Measurements from ENCODE around the gene THSD4. TPM values are rescaled to one million over a fixed set of nuclear protein-coding genes. Genes with fewer than 3 reads are reported as not detected.

THSD4 gene
- total and polyA plus RNA-seq, 2 of the 4 experiments (the other 2 are of a cell fraction): 25.5 to 31.1 TPM

DNA sequence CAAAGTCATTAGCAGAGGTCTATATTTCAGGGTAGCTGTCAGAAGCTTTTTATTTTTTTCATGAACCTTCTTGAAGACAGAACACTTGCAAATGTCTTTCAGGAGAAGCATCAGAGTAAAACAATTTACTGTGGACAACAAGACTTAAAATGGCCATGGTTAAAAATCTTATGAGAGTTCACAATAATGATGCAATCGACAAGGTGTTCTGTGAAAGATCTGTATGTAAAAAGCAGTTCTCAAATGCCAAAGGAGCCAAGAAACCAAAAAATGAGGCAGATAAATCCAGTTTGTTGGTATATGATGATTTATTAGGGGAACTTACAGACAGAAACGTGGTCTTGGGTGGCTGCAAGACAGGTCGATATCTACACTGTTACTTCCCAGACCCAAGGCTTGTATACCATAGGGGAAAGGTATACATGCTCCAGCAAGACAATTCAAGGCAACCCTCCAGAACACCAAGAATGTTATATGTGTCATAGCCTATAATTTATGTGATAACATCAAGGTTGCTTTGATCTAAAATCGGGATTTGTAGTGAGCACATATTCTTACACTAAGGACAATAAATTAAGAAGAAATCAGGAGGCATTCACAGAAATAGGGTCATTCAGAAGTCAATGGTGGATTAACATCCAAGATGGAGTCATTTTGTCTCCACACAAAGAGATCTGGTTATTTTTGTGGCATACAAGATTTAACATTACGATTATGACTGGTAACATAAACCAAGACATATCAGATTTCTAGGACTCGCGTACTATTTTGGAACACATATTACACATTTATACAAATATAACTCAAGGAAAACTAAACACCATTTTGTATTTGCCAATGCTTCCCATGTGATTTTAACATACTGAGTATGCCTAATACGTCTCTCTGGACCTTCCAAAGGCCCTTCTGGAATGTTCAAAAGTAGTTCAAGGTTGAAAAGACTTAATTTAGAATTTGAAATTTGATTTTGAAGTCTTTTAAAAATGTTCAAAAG, 316.4 kb downstream of the THSD4 start:
- Histone ChIP-seq H2BK5ac (ENCODE audit: low read depth, low read length, poor library complexity, severe bottlenecking) (no peak overlapping the region), H3K9me1 (ENCODE audit: insufficient read depth, low read length) (0 out of 2 replicates have a peak, but pooled peaks cover 3% of the 10 kb centered on the region), H3K9ac (ENCODE audit: low read depth, low read length) (no peak overlapping the region), H2BK20ac (ENCODE audit: low read depth, low read length) (peak overlapping the region; percentile 10; the same call in 1 of the 2 replicates), H2AK9ac (replicated peaks; ENCODE audit: low read depth, low read length, poor library complexity) (no peak overlapping the region), H3K27ac (ENCODE audit: insufficient read depth, low read length) (no peak overlapping the region), H4K8ac (ENCODE audit: low read depth in 2 of 2, low read length in 2 of 2) (0 out of 4 replicates have a peak overlapping the region, but pooled peaks of 1 of the 2 experiments have one; percentile 25), H3K4me2 (ENCODE audit: low read depth, low read length) (no peak overlapping the region), H3K14ac (replicated peaks; ENCODE audit: low read depth, low read length) (no peak overlapping the region), H3K4me3 (ENCODE audit: insufficient read depth, low read depth, low read length) (no peak overlapping the region), H3K27me3 (ENCODE audit: control insufficient read depth, insufficient read depth, low read length) (no peaks in the 10 kb centered on the region), H2AK5ac (ENCODE audit: low read depth, low read length) (no peak overlapping the region), H3K79me1 (ENCODE audit: low read depth in 1 of 2, low read length in 2 of 2) (peaks cover 0 to 4% of the 10 kb centered on the region in 2 experiments; a peak in 1 of 4 replicates), H2AFZ (replicated peaks; ENCODE audit: low read length, poor library complexity) (no peak overlapping the region), H3K36me3 (ENCODE audit: control insufficient read depth, insufficient read depth, low read length) (no peaks in the 10 kb centered on the region), H2BK15ac (ENCODE audit: low read depth, low read length) (0 out of 3 replicates have a peak overlapping the region, but pooled peaks have one; percentile 21), H2BK120ac (ENCODE audit: low read depth, low read length) (no peak overlapping the region), H4K91ac (ENCODE audit: insufficient read depth, low read depth, low read length) (no peak overlapping the region), H3K56ac (ENCODE audit: extremely low read depth, insufficient read depth, low read length) (no peak overlapping the region), H3K9me3 (ENCODE audit: control insufficient read depth, insufficient read depth, low read length) (no peaks in the 10 kb centered on the region), H3K4ac (ENCODE audit: low read depth, low read length) (no peak overlapping the region), H3K4me1 (ENCODE audit: control insufficient read depth, insufficient read depth, low read length) (no peaks in the 10 kb centered on the region; the same call in 1 of the 2 replicates), H3K23ac (ENCODE audit: low read depth, low read length) (no peak overlapping the region), H4K20me1 (ENCODE audit: insufficient read depth, low read length) (no peaks in the 10 kb centered on the region), H4K5ac (ENCODE audit: low read depth, low read length) (no peak overlapping the region), H3K18ac (ENCODE audit: low read depth, low read length) (no peak overlapping the region)
- TF ChIP-seq RAD21 (IDR thresholded peaks at IDR 0.05; ENCODE audit: low read length): no peak
- no peak for TF ChIP-seq NFE2L2 (IDR thresholded peaks at IDR 0.05; ENCODE audit: low read depth, low read length)
- TF ChIP-seq MAZ (IDR thresholded peaks at IDR 0.05; ENCODE audit: borderline replicate concordance, low read depth, low read length): no peak
- no peak for TF ChIP-seq POLR2A (IDR thresholded peaks at IDR 0.05; ENCODE audit: low read depth, low read length)
- TF ChIP-seq RFX5 (IDR thresholded peaks at IDR 0.05; ENCODE audit: low read depth, low read length): no peak
- TF ChIP-seq CEBPB (IDR thresholded peaks at IDR 0.05; ENCODE audit: low read depth, low read length): peak; percentile 62
- TF ChIP-seq RCOR1 (IDR thresholded peaks at IDR 0.05; ENCODE audit: insufficient replicate concordance, low read length): no peak
- in situ Hi-C loops (cut with MboI; ENCODE audit: low sequenced_read_pairs): no loop called here
- intact Hi-C loops (cut with micrococcal nuclease): no loop called here
- ChIA-PET CTCF (interaction anchor here (0.7 kb wide), 1 partner anchor 20 kb away, joined by 3 read pairs; no protein-coding TSS in a partner anchor), POLR2A (ENCODE audit: unreplicated experiment) (no interaction called here)
- TSS peak; percentile 7 for BruUV-seq (replicated peaks)
- no peak for ATAC-seq (ENCODE audit: low read depth)
- dilution Hi-C loops (cut with HindIII; ENCODE audit: low sequenced_read_pairs, unreplicated experiment): no loop called here
- no peak for DNase-seq
- 80% methylated on average over 1 of the region's 8 CpGs; no CpG with 5 or more reads in 1 of the 2 experiments for WGBS, 2 experiments (ENCODE audit: extremely low coverage in 2 of 2, insufficient read length in 1 of 2)

Data from IMR-90 (cell line).